Caco-2 (cell line): Measurements from ENCODE around the gene FOXI1. TPM values are rescaled to one million over a fixed set of nuclear protein-coding genes. Genes with fewer than 3 reads are reported as not detected.

Experiments
- BruUV-seq: library from RNA; stranded (reverse); fragments of 400-500 nt; replicated peaks from 2 replicates; lab custom pipeline; 2021; lab: Mats Ljungman, UMichigan
- CTCF ChIA-PET: fragments of 300-600 bp; sonication (Branson Sonifier 250); formaldehyde crosslinking; loops from one replicate; lab custom pipeline; 2022; ENCODE audit warnings: antibody characterized with exemption; lab: Charles Lee
- POLR2A ChIA-PET: fragments of 300-600 bp; sonication (Branson Sonifier 250); formaldehyde crosslinking; loops from one replicate; lab custom pipeline; 2022; ENCODE audit warnings: antibody characterized with exemption; lab: Charles Lee
- DNase-seq, 2 experiments: peaks; one replicate each; pipeline versions ENCODE4 v3.0.0 to v3.0.0-alpha.2; 2020 to 2022
- H3K27me3 ChIP-seq: replicated peaks from 2 replicates; pipeline ENCODE4 v1.6.0; 2011; ENCODE audit warnings: low read length; ENCODE audit not compliant: control insufficient read depth, insufficient read depth
- H3K36me3 ChIP-seq: 2 replicates; pipeline ENCODE4 v1.5.1; 2011; ENCODE audit warnings: low read length; ENCODE audit not compliant: control insufficient read depth, insufficient read depth
- H3K4me1 ChIP-seq: fragments of 250-450 bp; sonication (Bioruptor Pico); 2 replicates; pipeline ENCODE4 v1.5.1; 2020; ENCODE audit warnings: mild to moderate bottlenecking
- H3K4me3 ChIP-seq: 2 replicates; pipeline ENCODE4 v1.5.1; 2011; ENCODE audit warnings: low read depth, mild to moderate bottlenecking, control low read depth, low read length
- H3K9me3 ChIP-seq: fragments of 250-450 bp; sonication (Bioruptor Pico); 2 replicates; pipeline ENCODE4 v1.5.1; 2020; ENCODE audit warnings: mild to moderate bottlenecking, moderate library complexity
- H3K27ac Mint-ChIP-seq: one replicate; pipeline ENCODE4 v1.8.0; 2022; ENCODE audit warnings: mixed read lengths; ENCODE audit not compliant: unreplicated experiment
- H3K27me3 Mint-ChIP-seq: one replicate; pipeline ENCODE4 v1.8.0; 2022; ENCODE audit warnings: mixed read lengths; ENCODE audit not compliant: insufficient read depth, unreplicated experiment
- H3K36me3 Mint-ChIP-seq: one replicate; pipeline ENCODE4 v1.8.0; 2022; ENCODE audit warnings: mild to moderate bottlenecking, mixed read lengths; ENCODE audit not compliant: insufficient read depth, unreplicated experiment
- H3K4me1 Mint-ChIP-seq: one replicate; pipeline ENCODE4 v1.8.0; 2022; ENCODE audit warnings: low read depth, mixed read lengths; ENCODE audit not compliant: unreplicated experiment
- H3K4me3 Mint-ChIP-seq: one replicate; pipeline ENCODE4 v1.8.0; 2022; ENCODE audit warnings: mild to moderate bottlenecking, moderate library complexity, mixed read lengths; ENCODE audit not compliant: unreplicated experiment
- H3K9me3 Mint-ChIP-seq: one replicate; pipeline ENCODE4 v1.8.0; 2022; ENCODE audit warnings: mixed read lengths; ENCODE audit not compliant: unreplicated experiment
- CTCF ChIP-seq, 2 experiments: fragments of 200-600 bp in 1 of 2; IDR thresholded peaks; 1 replicate in 1 of 2; 2 replicates in 1 of 2; pipeline versions ENCODE4 v1.5.1 to v1.8.0; 2011 to 2022; ENCODE audit warnings: antibody characterized with exemption in 1 of 2, control low read depth in 1 of 2, inconsistent platforms in 1 of 2, low read depth in 1 of 2, low read length in 1 of 2, mild to moderate bottlenecking in 1 of 2, moderate library complexity in 1 of 2; ENCODE audit not compliant: insufficient read depth in 1 of 2, severe bottlenecking in 1 of 2, unreplicated experiment in 1 of 2
- intact Hi-C: fragments of 100-400 bp; cut with micrococcal nuclease; formaldehyde crosslinking; loops from one replicate; pipeline ENCODE4 v1.10.0; 2022; ENCODE audit not compliant: unreplicated experiment
- total RNA-seq: library from RNA; stranded (reverse); gene quantifications from 2 replicates; pipeline ENCODE4 v1.2.3, GENCODE V29; 2022

The FOXI1 gene
- total RNA-seq, 1 experiment from 2014 or later: 0.14 TPM

DNA sequence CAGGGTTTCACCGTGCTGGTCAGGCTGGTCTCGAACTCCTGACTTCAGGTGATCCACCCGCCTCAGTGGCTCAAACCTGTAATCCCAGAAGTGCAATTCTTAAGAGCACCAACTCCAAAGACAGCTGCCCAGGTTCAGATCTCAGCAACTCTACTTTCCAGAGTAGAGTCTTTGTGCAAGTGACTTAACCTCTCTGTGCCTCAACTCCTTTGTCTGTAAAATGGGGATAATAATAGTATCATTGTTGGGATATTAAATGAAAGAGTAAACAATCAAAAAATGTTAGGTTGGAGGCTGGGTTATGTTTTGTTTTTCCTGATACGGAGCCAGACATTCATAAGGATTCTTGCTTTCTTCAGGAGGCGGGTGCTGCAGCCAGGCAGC lies 45.0 kb downstream of the FOXI1 start:
- Mint-ChIP-seq H3K4me1 (peaks cover 9% of the 10 kb centered on the region), H3K9me3 (no peaks in the 10 kb centered on the region), H3K27me3 (peaks cover 4% of the 10 kb centered on the region), H3K36me3 (no peaks in the 10 kb centered on the region), H3K27ac (peak overlapping the region; percentile 77), H3K4me3 (no peak overlapping the region)
- no peak for TF ChIP-seq CTCF (IDR thresholded peaks at IDR 0.05; ENCODE audit: insufficient read depth in 1 of 2, low read depth in 1 of 2, low read length in 1 of 2, severe bottlenecking in 1 of 2, unreplicated experiment in 1 of 2)
- no peak overlapping the region for H3K4me3 ChIP-seq
- no peaks in the 10 kb centered on the region for H3K27me3 ChIP-seq
- no peaks in the 10 kb centered on the region for H3K9me3 ChIP-seq
- intact Hi-C loops: loop anchor here (5.0 kb wide), 1 partner anchor 33 kb away; no protein-coding TSS in a partner anchor
- no peak for DNase-seq
- H3K4me1 ChIP-seq: peaks cover 21% of the 10 kb centered on the region
- POLR2A ChIA-PET: no interaction called here
- no peaks in the 10 kb centered on the region for H3K36me3 ChIP-seq
- CTCF ChIA-PET: no interaction called here
- no TSS peak for BruUV-seq

- H3K27ac Mint-ChIP-seq: peak overlapping the region; percentile 77
- H3K4me3 Mint-ChIP-seq: peak overlapping the region; percentile 18
- peaks cover 4% of the 10 kb centered on the region for H3K27me3 Mint-ChIP-seq
- H3K36me3 ChIP-seq: no peaks in the 10 kb centered on the region
- H3K4me3 ChIP-seq: no peak overlapping the region
- peak; percentile 69 to 83 for DNase-seq
- no peaks in the 10 kb centered on the region for H3K9me3 Mint-ChIP-seq
- intact Hi-C loops: loop anchor here (5.0 kb wide), 1 partner anchor 34 kb away; no protein-coding TSS in a partner anchor
- no peak for TF ChIP-seq CTCF (IDR thresholded peaks at IDR 0.05; ENCODE audit: insufficient read depth in 1 of 2, low read depth in 1 of 2, low read length in 1 of 2, severe bottlenecking in 1 of 2, unreplicated experiment in 1 of 2)
- H3K9me3 ChIP-seq: no peaks in the 10 kb centered on the region
- H3K27me3 ChIP-seq: no peaks in the 10 kb centered on the region
- H3K4me1 ChIP-seq: peaks cover 21% of the 10 kb centered on the region
- BruUV-seq: no TSS peak
- H3K36me3 Mint-ChIP-seq: no peaks in the 10 kb centered on the region
- CTCF ChIA-PET: no interaction called here
- peaks cover 9% of the 10 kb centered on the region for H3K4me1 Mint-ChIP-seq
- POLR2A ChIA-PET: no interaction called here
These were observed 45.6 kb downstream of the FOXI1 start for GRCh38 chr5:170151097-170151831.

DNA sequence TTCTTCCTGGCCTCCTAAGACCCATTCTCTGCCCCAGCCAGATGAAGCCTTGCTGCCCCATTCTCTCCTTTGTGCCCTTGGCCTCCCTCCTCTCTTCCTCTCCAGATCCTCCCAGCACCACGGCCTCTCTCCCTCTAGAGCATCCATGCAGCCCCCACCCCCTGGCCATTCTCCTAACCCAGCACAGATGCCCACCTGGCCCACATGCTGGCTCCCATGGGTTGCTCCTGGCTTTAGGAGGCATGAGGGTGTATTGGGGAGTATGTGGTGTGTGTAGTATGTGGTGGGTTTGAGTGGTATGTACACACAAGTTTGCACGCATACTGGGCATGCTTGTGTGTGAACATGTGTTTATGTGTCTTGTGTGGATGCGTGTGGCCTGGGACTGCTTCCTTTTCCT lies 47.1 kb downstream of the FOXI1 start:
- TF ChIP-seq CTCF (IDR thresholded peaks at IDR 0.05; ENCODE audit: insufficient read depth in 1 of 2, low read depth in 1 of 2, low read length in 1 of 2, severe bottlenecking in 1 of 2, unreplicated experiment in 1 of 2): no peak
- Histone ChIP-seq H3K9me3 (no peaks in the 10 kb centered on the region; the same call in 1 of the 2 replicates), H3K36me3 (no peaks in the 10 kb centered on the region), H3K4me3 (no peak overlapping the region), H3K4me1 (peaks cover 21% of the 10 kb centered on the region), H3K27me3 (no peaks in the 10 kb centered on the region)
- DNase-seq: no peak
- Mint-ChIP-seq H3K36me3 (no peaks in the 10 kb centered on the region), H3K4me1 (peaks cover 9% of the 10 kb centered on the region), H3K9me3 (no peaks in the 10 kb centered on the region), H3K27me3 (peaks cover under 1% of the 10 kb centered on the region), H3K27ac (peak overlapping the region; percentile 42), H3K4me3 (no peak overlapping the region)
- BruUV-seq: no TSS peak
- intact Hi-C loops: loop anchor here (5.0 kb wide), 1 partner anchor 35 kb away; no protein-coding TSS in a partner anchor
- POLR2A ChIA-PET: no interaction called here
- CTCF ChIA-PET: no interaction called here
